ENCODE measurements around the gene CCL15.

Gene CCL15

DNA sequence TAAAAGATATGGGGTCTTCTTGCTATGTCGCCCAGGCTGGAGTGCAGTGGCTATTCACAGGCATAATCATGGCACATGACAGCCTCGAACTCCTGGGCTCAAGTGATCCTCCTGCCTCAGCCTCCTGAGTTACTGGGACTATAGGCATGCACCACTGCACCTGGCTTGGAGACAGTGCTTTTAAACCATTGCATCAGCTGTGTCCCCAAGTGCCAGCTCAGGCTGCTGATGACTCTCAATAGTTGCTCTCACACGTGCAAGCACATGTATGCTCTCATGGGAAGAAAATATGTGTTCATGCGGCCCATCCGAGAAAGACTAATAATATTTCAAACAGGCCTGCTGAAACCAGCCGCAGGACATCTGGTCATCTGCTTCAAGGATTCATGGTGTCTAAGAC, 28.8 kb downstream of the CCL15 start:
- no peak overlapping the region for H3K4me3 ChIP-seq
- H3K36me3 ChIP-seq, result no peaks in the 10 kb centered on the region
- TF ChIP-seq, protein P1, sequence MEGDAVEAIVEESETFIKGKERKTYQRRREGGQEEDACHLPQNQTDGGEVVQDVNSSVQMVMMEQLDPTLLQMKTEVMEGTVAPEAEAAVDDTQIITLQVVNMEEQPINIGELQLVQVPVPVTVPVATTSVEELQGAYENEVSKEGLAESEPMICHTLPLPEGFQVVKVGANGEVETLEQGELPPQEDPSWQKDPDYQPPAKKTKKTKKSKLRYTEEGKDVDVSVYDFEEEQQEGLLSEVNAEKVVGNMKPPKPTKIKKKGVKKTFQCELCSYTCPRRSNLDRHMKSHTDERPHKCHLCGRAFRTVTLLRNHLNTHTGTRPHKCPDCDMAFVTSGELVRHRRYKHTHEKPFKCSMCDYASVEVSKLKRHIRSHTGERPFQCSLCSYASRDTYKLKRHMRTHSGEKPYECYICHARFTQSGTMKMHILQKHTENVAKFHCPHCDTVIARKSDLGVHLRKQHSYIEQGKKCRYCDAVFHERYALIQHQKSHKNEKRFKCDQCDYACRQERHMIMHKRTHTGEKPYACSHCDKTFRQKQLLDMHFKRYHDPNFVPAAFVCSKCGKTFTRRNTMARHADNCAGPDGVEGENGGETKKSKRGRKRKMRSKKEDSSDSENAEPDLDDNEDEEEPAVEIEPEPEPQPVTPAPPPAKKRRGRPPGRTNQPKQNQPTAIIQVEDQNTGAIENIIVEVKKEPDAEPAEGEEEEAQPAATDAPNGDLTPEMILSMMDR (IDR thresholded peaks at IDR 0.05), result no peak
- intact Hi-C loops (cut with DNase I; ENCODE audit: low total_unique reads), result loop anchor here (10.0 kb wide), 1 partner anchor 502 kb away; no protein-coding TSS in a partner anchor
- no peak overlapping the region for H3K27ac ChIP-seq
- H3K27me3 ChIP-seq, result no peaks in the 10 kb centered on the region
- H3K4me1 ChIP-seq, result no peaks in the 10 kb centered on the region
- no peak for DNase-seq
- H3K9me3 ChIP-seq, result no peaks in the 10 kb centered on the region

DNA sequence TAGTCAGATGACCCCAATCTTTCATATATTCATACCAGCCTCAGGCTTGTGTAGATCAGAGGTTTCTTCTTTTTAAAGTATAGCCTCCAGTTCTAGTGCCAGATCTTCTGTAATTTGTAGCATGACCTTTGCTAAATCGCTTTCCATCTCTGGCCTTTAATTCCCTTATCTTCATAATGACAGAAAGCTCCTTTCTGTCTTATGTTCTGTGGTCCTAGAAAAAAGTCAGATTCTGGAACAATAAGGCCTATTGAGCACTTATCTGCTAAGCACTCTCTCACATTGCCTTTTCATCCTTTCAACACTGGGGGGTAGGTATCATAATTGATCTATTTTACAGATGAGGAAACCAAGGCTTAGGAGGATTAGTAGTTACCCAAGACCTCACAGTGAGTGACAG, 29.3 kb downstream of the CCL15 start:
- Histone ChIP-seq H3K27me3 (no peaks in the 10 kb centered on the region), H3K27ac (no peak overlapping the region), H3K9me3 (no peaks in the 10 kb centered on the region), H3K4me3 (no peak overlapping the region), H3K36me3 (no peaks in the 10 kb centered on the region), H3K4me1 (no peaks in the 10 kb centered on the region)
- TF ChIP-seq, protein P1 (IDR thresholded peaks at IDR 0.05), result no peak
- no peak for DNase-seq
- intact Hi-C loops (cut with DNase I; ENCODE audit: low total_unique reads), result loop anchor here (10.0 kb wide), 1 partner anchor 503 kb away; no protein-coding TSS in a partner anchor

DNA sequence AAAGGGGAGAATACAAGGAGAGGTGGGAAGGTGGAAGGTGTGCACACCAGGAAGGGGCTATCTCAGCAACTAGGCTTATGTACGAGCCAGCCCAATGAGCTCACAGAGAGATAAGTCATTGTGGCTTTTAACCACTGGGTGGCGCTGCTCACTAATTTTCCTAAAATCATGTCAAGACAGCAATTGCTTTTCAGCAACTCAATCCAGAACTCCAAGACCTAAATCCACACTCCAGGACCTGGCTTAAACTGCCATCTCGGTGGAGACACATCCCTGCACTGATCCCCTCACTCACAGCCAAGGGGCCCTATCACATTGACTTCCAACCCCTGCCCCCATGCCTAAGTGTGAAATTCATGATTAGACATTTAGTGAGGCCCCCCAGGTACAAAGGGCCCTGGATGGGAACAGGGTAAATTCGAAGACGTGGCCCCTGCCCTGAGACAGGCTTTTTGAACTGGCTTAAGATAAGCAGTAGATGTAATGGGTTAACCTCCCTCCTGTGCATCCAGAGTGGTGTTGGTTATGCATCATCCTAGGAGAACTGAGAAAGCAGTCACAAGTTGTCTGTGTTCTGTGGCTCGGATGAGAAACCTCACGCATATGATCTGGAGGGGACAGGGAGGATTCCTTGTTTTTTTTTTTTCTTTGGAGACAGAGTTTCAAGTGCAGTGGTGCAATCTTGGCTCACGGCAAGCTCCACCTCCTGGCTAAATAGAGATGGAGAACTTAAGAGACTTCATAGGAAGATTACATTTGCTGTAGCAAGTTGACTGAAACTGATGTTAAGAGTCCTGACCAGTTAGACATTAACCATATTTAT, 31.6 kb downstream of the CCL15 start:
- intact Hi-C loops (cut with DNase I; ENCODE audit: low total_unique reads), result loop anchor here (10.0 kb wide), 2 partner anchors 175 to 505 kb away; no protein-coding TSS in a partner anchor
- Histone ChIP-seq H3K27ac (no peak overlapping the region), H3K36me3 (no peaks in the 10 kb centered on the region), H3K9me3 (no peaks in the 10 kb centered on the region), H3K4me1 (no peaks in the 10 kb centered on the region), H3K27me3 (no peaks in the 10 kb centered on the region), H3K4me3 (no peak overlapping the region)
- TF ChIP-seq, protein P1 (IDR thresholded peaks at IDR 0.05), result peak; percentile 73 to 74
- DNase-seq, result peak; percentile 72 to 79

DNA sequence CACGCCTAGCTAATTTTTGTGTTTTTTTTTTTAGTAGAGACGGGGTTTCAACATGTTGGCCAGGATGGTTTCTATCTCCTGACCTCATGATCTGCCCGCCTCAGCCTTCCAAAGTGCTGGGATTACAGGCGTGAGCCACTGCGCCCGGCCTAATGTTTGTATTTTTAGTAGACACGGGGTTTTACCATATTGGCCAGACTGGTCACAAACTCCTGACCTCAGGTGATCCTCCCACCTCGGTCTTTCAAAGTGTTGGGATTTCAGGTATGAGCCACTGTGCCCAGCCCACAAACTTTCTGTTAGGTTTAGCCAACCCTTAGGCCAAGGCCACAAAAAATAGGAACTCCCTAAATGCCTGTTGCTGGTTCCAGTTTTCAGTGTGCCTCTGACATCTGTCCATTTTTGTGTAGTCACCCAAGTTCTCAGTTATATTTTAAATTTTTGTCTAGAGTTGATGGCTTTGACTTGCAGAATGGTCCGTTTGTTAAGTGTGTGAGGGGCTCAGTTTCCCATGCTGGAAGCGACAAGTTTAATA, 32.8 kb downstream of the CCL15 start:
- Histone ChIP-seq H3K9me3 (no peaks in the 10 kb centered on the region), H3K27ac (no peak overlapping the region), H3K36me3 (no peaks in the 10 kb centered on the region), H3K4me1 (no peaks in the 10 kb centered on the region), H3K27me3 (no peaks in the 10 kb centered on the region), H3K4me3 (no peak overlapping the region)
- TF ChIP-seq, protein P1 (IDR thresholded peaks at IDR 0.05), result no peak
- intact Hi-C loops (cut with DNase I; ENCODE audit: low total_unique reads), result loop anchor here (10.0 kb wide), 1 partner anchor 176 kb away; no protein-coding TSS in a partner anchor
- DNase-seq, result no peak

DNA sequence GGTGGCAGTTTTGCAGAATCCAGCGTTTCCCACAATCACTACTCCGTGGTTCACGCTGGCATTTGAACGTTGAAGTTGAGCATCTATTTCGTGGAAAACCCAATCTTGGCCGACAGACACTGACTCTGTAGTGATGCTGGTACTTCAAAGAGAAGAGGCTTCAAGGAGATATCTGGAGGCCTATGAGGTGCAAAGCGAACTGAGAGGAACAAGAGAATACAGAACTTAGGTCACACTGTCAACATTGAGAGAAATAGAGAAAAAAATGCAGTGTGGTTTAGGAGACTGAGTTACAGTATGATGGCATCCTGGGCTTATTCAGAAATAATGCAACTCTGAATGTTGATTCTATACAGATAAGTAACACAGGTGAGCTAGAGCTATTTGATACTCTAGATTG, 36.1 kb downstream of the CCL15 start:
- H3K36me3 ChIP-seq, result no peaks in the 10 kb centered on the region

More for the DNA sequence above, 36.1 kb downstream of the CCL15 start:
- Histone ChIP-seq H3K27ac (no peak overlapping the region), H3K27me3 (peaks cover 0 to 13% of the 10 kb centered on the region in 2 donors), H3K9me3 (no peaks in the 10 kb centered on the region), H3K4me1 (no peaks in the 10 kb centered on the region), H3K4me3 (no peak overlapping the region)
- intact Hi-C loops (cut with DNase I; ENCODE audit: low total_unique reads), result loop anchor here (10.0 kb wide), 1 partner anchor 180 kb away; no protein-coding TSS in a partner anchor
- TF ChIP-seq, protein P1 (IDR thresholded peaks at IDR 0.05), result no peak
- DNase-seq, result no peak
